H9 (cell line): ENCODE results near the gene PDZK1IP1. TPM values are rescaled to one million over a fixed set of nuclear protein-coding genes. Genes with fewer than 3 reads are reported as not detected.

Experiments used
- DNase-seq: peaks from one replicate; pipeline ENCODE4 v3.0.0-alpha.2; 2017
- H2AFZ ChIP-seq: one replicate; pipeline ENCODE4 v1.6.1; 2013; ENCODE audit warnings: mild to moderate bottlenecking, low read length, control low read depth, moderate library complexity
- H2AK5ac ChIP-seq: 2 replicates; pipeline ENCODE4 v1.6.1; 2013; ENCODE audit warnings: low read length, control low read depth, mixed read lengths; ENCODE audit not compliant: insufficient read length
- H2BK120ac ChIP-seq: one replicate; pipeline ENCODE4 v1.6.1; 2013; ENCODE audit warnings: low read depth, mild to moderate bottlenecking, low read length, control low read depth, inconsistent platforms; ENCODE audit not compliant: poor library complexity, severe bottlenecking
- H2BK12ac ChIP-seq: 2 replicates; pipeline ENCODE4 v1.6.1; 2013; ENCODE audit warnings: low read length, control low read depth, mixed read lengths, low read depth; ENCODE audit not compliant: insufficient read length
- H2BK15ac ChIP-seq: 2 replicates; pipeline ENCODE4 v1.6.1; 2013; ENCODE audit warnings: low read depth, low read length, control low read depth
- H2BK20ac ChIP-seq: one replicate; pipeline ENCODE4 v1.6.1; 2013; ENCODE audit warnings: low read depth, mild to moderate bottlenecking, low read length, control low read depth, inconsistent platforms; ENCODE audit not compliant: poor library complexity, severe bottlenecking
- H2BK5ac ChIP-seq: 2 replicates; pipeline ENCODE4 v1.6.1; 2013; ENCODE audit warnings: low read length, control low read depth, mixed read lengths; ENCODE audit not compliant: insufficient read length
- H3K14ac ChIP-seq: 2 replicates; pipeline ENCODE4 v1.6.1; 2013; ENCODE audit warnings: low read length, control low read depth; ENCODE audit not compliant: insufficient read depth
- H3K18ac ChIP-seq: 2 replicates; pipeline ENCODE4 v1.6.1; 2013; ENCODE audit warnings: low read depth, mild to moderate bottlenecking, mixed read lengths, low read length, control low read depth; ENCODE audit not compliant: insufficient read length
- H3K23ac ChIP-seq: 2 replicates; pipeline ENCODE4 v1.6.1; 2013; ENCODE audit warnings: low read length, control low read depth, mixed read lengths, low read depth; ENCODE audit not compliant: insufficient read length
- H3K23me2 ChIP-seq: 2 replicates; pipeline ENCODE4 v1.6.1; 2013; ENCODE audit warnings: low read depth, mild to moderate bottlenecking, mixed read lengths, low read length, control low read depth; ENCODE audit not compliant: insufficient read length, poor library complexity, severe bottlenecking
- H3K27ac ChIP-seq: 2 replicates; pipeline ENCODE4 v1.5.1; 2013; ENCODE audit warnings: low read length, control low read depth, mixed read lengths, low read depth; ENCODE audit not compliant: insufficient read length
- H3K27me3 ChIP-seq: 2 replicates; pipeline ENCODE4 v1.6.1; 2013; ENCODE audit warnings: low read length, control low read depth, inconsistent platforms; ENCODE audit not compliant: insufficient read depth
- H3K4ac ChIP-seq: 2 replicates; pipeline ENCODE4 v1.6.1; 2013; ENCODE audit warnings: low read depth, mild to moderate bottlenecking, control low read depth, inconsistent platforms, low read length, moderate library complexity
- H3K4me1 ChIP-seq: 2 replicates; pipeline ENCODE4 v1.6.1; 2013; ENCODE audit warnings: low read length, control low read depth, inconsistent platforms; ENCODE audit not compliant: insufficient read depth
- H3K4me2 ChIP-seq: 2 replicates; pipeline ENCODE4 v1.6.1; 2013; ENCODE audit warnings: low read length, control low read depth, mixed read lengths; ENCODE audit not compliant: insufficient read length, insufficient read depth
- H3K56ac ChIP-seq: 2 replicates; pipeline ENCODE4 v1.6.1; 2013; ENCODE audit warnings: low read depth, mild to moderate bottlenecking, mixed read lengths, low read length, control low read depth; ENCODE audit not compliant: insufficient read length
- H3K79me1 ChIP-seq: 2 replicates; pipeline ENCODE4 v1.6.1; 2013; ENCODE audit warnings: low read depth, mild to moderate bottlenecking, moderate library complexity, low read length, control low read depth, inconsistent platforms; ENCODE audit not compliant: insufficient read depth, poor library complexity, severe bottlenecking
- H3K79me2 ChIP-seq: 2 replicates; pipeline ENCODE4 v1.6.1; 2013; ENCODE audit warnings: low read length, control low read depth, inconsistent platforms; ENCODE audit not compliant: insufficient read depth
- H3K9ac ChIP-seq: 2 replicates; pipeline ENCODE4 v1.6.1; 2013; ENCODE audit warnings: low read length, control low read depth, mixed read lengths; ENCODE audit not compliant: insufficient read length; ENCODE audit errors: extremely low read depth
- H3K9me3 ChIP-seq: one replicate; pipeline ENCODE4 v1.6.1; 2013; ENCODE audit warnings: low read depth, low read length, inconsistent platforms; ENCODE audit not compliant: control insufficient read depth
- H3T11ph ChIP-seq: one replicate; pipeline ENCODE4 v1.6.1; 2013; ENCODE audit warnings: mild to moderate bottlenecking, low read length, control low read depth, inconsistent platforms
- H4K20me1 ChIP-seq: one replicate; pipeline ENCODE4 v1.6.1; 2013; ENCODE audit not compliant: control insufficient read depth, insufficient read length, insufficient read depth
- H4K5ac ChIP-seq: 2 replicates; pipeline ENCODE4 v1.6.1; 2013; ENCODE audit warnings: low read depth, mild to moderate bottlenecking, mixed read lengths, low read length, control low read depth; ENCODE audit not compliant: insufficient read length
- H4K8ac ChIP-seq: replicated peaks from 2 replicates; pipeline ENCODE4 v1.6.1; 2013; ENCODE audit warnings: low read length, control low read depth, mixed read lengths, low read depth; ENCODE audit not compliant: insufficient read length
- H4K91ac ChIP-seq: 2 replicates; pipeline ENCODE4 v1.6.1; 2013; ENCODE audit warnings: low read depth, mild to moderate bottlenecking, moderate library complexity, mixed read lengths, low read length, control low read depth; ENCODE audit not compliant: insufficient read length
- H3K27ac Mint-ChIP-seq, 3 experiments: 2 replicates in 2 of 3; 3 replicates in 1 of 3; pipeline ENCODE4 v1.8.0; 2020 to 2021; ENCODE audit warnings: mixed read lengths in 3 of 3, mild to moderate bottlenecking in 1 of 3, moderate library complexity in 1 of 3
- H3K27me3 Mint-ChIP-seq: 2 replicates; pipeline ENCODE4 v1.8.0; 2021; ENCODE audit warnings: low read depth, mild to moderate bottlenecking, moderate library complexity, mixed read lengths
- H3K36me3 Mint-ChIP-seq, 3 experiments: 2 replicates in 2 of 3; 3 replicates in 1 of 3; pipeline ENCODE4 v1.8.0; 2020 to 2021; ENCODE audit warnings: low read depth in 3 of 3, mixed read lengths in 3 of 3; ENCODE audit not compliant: insufficient read depth in 1 of 3
- H3K4me1 Mint-ChIP-seq, 2 experiments: 2 replicates each; pipeline ENCODE4 v1.8.0; 2020; ENCODE audit warnings: mixed read lengths in 2 of 2
- H3K4me3 Mint-ChIP-seq, 2 experiments: 2 replicates in 1 of 2; 3 replicates in 1 of 2; pipeline ENCODE4 v1.8.0; 2020 to 2021; ENCODE audit warnings: mild to moderate bottlenecking in 2 of 2, mixed read lengths in 2 of 2, moderate library complexity in 1 of 2
- H3K9me3 Mint-ChIP-seq, 2 experiments: 2 replicates in 1 of 2; 3 replicates in 1 of 2; pipeline ENCODE4 v1.8.0; 2020; ENCODE audit warnings: mild to moderate bottlenecking in 2 of 2, mixed read lengths in 2 of 2, moderate library complexity in 1 of 2
- CTCF ChIP-seq: fragments of 200-600 bp; sonication (generic); conservative IDR thresholded peaks from 3 replicates; pipeline ENCODE4 v1.8.0; 2021; ENCODE audit warnings: antibody characterized with exemption, mild to moderate bottlenecking
- WGBS: extraction: QIAGEN DNeasy Blood & Tissue Kit; methylation state at CpG from one replicate; pipeline ENCODE4 v1.1.7; 2013; ENCODE audit warnings: missing lambda C conversion rate, low lambda C conversion rate, mixed read lengths; ENCODE audit not compliant: insufficient read length; ENCODE audit errors: extremely low coverage; 5-methylcytosine and 5-hydroxymethylcytosine counted together
- total RNA-seq: library from RNA; stranded (reverse); gene quantifications from 2 replicates; pipeline ENCODE4 v1.2.1, GENCODE V29; 2021

The PDZK1IP1 gene
- total RNA-seq, 1 experiment from 2014 or later: not detected

GRCh38 chr1:47212636-47213229, 22.9 kb upstream of the PDZK1IP1 start:
- H3K23me2 ChIP-seq: no peaks in the 10 kb centered on the region
- Mint-ChIP-seq H3K4me1 (peaks cover 31 to 33% of the 10 kb centered on the region in 2 experiments), H3K4me3 (no peak overlapping the region), H3K27ac (no peak overlapping the region), H3K36me3 (no peaks in the 10 kb centered on the region; a peak in 1 of 7 replicates), H3K27me3 (peaks cover 57% of the 10 kb centered on the region), H3K9me3 (peaks cover 4 to 7% of the 10 kb centered on the region in 2 experiments; a peak in 3 of 5 replicates)
- no peak overlapping the region for H3K4ac ChIP-seq
- no peaks in the 10 kb centered on the region for H3K79me1 ChIP-seq
- TF ChIP-seq CTCF: no peak
- no peak overlapping the region for H2AFZ ChIP-seq
- H4K8ac ChIP-seq: no peak overlapping the region
- H2BK120ac ChIP-seq: no peak overlapping the region
- no peak overlapping the region for H3K27ac ChIP-seq
- no peak overlapping the region for H3K4me2 ChIP-seq
- H3K79me2 ChIP-seq: no peaks in the 10 kb centered on the region
- no peak overlapping the region for H4K5ac ChIP-seq
- no peak overlapping the region for H3K23ac ChIP-seq
- H2BK15ac ChIP-seq: no peak overlapping the region
- H3K9ac ChIP-seq: no peak overlapping the region
- no peak overlapping the region for H3T11ph ChIP-seq
- H2BK12ac ChIP-seq: no peak overlapping the region
- H3K4me1 ChIP-seq: peaks cover 2% of the 10 kb centered on the region; the same call in 1 of the 2 replicates
- H3K14ac ChIP-seq: no peak overlapping the region
- H3K18ac ChIP-seq: no peak overlapping the region
- H3K27me3 ChIP-seq: no peaks in the 10 kb centered on the region; the same call in 1 of the 2 replicates
- no peaks in the 10 kb centered on the region for H3K9me3 ChIP-seq
- no peak overlapping the region for H2BK20ac ChIP-seq
- 100% methylated on average over 2 of the region's 4 CpGs for WGBS
- H4K91ac ChIP-seq: no peak overlapping the region
- H3K56ac ChIP-seq: no peak overlapping the region
- no peak overlapping the region for H2AK5ac ChIP-seq
- no peak overlapping the region for H2BK5ac ChIP-seq
- H4K20me1 ChIP-seq: no peaks in the 10 kb centered on the region
- no peak for DNase-seq
